Prostate gland (tissue), 2 donors: Measurements from ENCODE around the gene CEP72.

Source experiments
- POLR2A ChIP-seq: fragments of 450-650 bp; IDR thresholded peaks from one replicate; pipeline ENCODE4 v1.6.1; 2016; ENCODE audit warnings: antibody characterized with exemption, mild to moderate bottlenecking
- POLR2AphosphoS5 ChIP-seq: sonication (generic); formaldehyde crosslinking; IDR thresholded peaks from one replicate; pipeline ENCODE4 v1.6.1; 2017; ENCODE audit warnings: antibody characterized with exemption
- TF ChIP-seq, protein P1 (sequence below), 4 experiments: fragments of 200-600 bp in 2 of 4; fragments of 450-650 bp in 2 of 4; sonication (generic) in 2 of 4; IDR thresholded peaks; 1 replicate in 3 of 4; 2 replicates in 1 of 4; pipeline ENCODE4 v1.5.1; 2016 to 2019; ENCODE audit warnings: antibody characterized with exemption in 4 of 4, mild to moderate bottlenecking in 2 of 4, moderate library complexity in 2 of 4

- TF ChIP-seq, protein P1, sequence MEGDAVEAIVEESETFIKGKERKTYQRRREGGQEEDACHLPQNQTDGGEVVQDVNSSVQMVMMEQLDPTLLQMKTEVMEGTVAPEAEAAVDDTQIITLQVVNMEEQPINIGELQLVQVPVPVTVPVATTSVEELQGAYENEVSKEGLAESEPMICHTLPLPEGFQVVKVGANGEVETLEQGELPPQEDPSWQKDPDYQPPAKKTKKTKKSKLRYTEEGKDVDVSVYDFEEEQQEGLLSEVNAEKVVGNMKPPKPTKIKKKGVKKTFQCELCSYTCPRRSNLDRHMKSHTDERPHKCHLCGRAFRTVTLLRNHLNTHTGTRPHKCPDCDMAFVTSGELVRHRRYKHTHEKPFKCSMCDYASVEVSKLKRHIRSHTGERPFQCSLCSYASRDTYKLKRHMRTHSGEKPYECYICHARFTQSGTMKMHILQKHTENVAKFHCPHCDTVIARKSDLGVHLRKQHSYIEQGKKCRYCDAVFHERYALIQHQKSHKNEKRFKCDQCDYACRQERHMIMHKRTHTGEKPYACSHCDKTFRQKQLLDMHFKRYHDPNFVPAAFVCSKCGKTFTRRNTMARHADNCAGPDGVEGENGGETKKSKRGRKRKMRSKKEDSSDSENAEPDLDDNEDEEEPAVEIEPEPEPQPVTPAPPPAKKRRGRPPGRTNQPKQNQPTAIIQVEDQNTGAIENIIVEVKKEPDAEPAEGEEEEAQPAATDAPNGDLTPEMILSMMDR (IDR thresholded peaks at IDR 0.05), result no peak
- TF ChIP-seq POLR2A (no peak), POLR2AphosphoS5 (no peak)
Observed at GRCh38 chr5:662751-663435, 50.8 kb downstream of the CEP72 start.
